GM13977 (cell line): ENCODE results near the gene DNAH9.

Experiments
- DNase-seq: peaks from one replicate; pipeline ENCODE4 v3.0.0; 2012; ENCODE audit warnings: low spot score
- CTCF ChIP-seq: IDR thresholded peaks from 2 replicates; pipeline ENCODE4 v1.5.1; 2012; ENCODE audit warnings: mild to moderate bottlenecking, control low read depth; ENCODE audit not compliant: insufficient read depth; ENCODE audit errors: extremely low read depth, missing control alignments
- in situ Hi-C: fragments of 300-500 bp; cut with MboI; formaldehyde crosslinking; loops from one replicate; pipeline ENCODE4 v1.12.0; 2022; ENCODE audit warnings: low sequenced_read_pairs, low pct_unique_long_range_greater_than_20kb, mixed read lengths, inconsistent platforms; ENCODE audit not compliant: unreplicated experiment

Gene DNAH9

DNA sequence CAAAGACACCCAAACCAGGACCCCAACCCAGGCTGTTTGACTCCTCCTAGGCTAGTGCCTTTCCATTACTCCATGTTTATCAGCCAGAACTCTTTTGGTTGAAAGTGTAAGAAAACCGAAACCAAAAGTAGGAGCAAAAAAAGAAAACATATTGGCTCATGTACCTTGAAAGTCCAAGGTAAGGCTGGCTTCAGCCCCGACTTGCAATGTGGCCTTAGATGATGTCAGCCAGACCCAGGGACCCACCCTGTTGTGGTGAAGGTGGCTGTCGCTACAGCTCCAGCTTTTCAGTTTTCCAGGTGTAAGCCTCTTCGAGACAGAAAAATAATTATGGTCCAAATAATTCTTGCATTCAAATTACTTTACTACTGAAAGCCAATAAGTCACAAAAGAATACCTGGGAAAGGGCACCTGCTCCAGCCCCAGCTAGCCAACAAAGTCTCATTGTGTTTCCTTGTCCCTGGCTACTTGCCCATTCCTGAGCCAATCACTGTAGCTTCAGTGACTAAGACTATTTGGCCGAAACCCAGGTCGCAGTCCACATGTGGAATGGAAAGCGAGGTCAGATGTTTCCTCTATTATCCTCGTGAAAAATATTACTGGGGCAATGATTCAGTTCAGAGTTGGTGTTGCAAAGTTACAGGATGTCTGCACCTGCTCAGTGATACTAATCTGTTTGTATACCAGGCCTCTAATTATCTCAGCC, 20.7 kb downstream of the DNAH9 start:
- no peak for DNase-seq
- TF ChIP-seq CTCF, result no peak
- in situ Hi-C loops, result no loop called here

DNA sequence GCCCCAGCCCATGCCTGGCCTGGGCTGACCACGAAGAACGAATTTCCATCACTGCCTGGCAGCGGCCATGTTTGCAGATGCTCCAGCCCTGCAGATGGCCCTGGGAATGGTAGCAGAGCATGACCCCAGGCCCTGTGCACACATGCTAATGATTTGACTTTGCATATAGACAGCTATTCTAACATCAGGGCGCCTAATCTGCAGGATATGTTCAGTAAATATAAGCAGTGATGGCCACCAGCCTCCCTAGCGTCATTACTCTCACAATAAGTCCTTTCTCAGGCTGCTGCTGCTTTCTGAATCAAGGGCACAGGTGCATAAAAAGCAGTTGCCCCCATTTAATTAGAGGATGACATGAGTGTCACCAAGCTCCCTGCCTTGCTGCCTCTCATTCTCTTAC, 24.2 kb downstream of the DNAH9 start:
- no peak for DNase-seq
- in situ Hi-C loops, result no loop called here
- TF ChIP-seq CTCF, result no peak

DNA sequence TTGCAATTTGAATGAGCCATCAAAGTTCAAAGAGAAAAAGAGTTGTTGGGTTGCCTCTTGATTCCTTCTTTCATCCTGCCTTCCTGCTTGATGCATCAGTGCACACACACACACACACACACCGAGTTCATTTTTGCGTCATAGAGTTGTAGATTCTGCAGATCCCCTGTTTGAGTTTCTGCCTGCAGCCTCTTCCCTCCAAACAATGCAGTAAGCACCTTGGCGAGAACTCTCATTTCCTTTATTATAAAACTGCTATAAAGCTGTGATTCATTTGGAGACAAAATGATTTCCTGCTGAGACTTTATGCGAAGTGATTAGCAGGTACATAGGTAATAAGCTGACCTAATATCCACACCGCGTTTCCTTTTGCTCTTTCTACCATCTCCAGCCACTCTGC, 26.7 kb downstream of the DNAH9 start:
- TF ChIP-seq CTCF, result no peak
- in situ Hi-C loops, result no loop called here
- DNase-seq, result no peak

- in situ Hi-C loops, result no loop called here
- no peak for DNase-seq
- TF ChIP-seq CTCF, result no peak
Observed at GRCh38 chr17:11625878-11626277, 27.6 kb downstream of the DNAH9 start.

- DNase-seq, result no peak
- in situ Hi-C loops, result no loop called here
- TF ChIP-seq CTCF, result no peak
Observed at GRCh38 chr17:11627301-11627940, 29.2 kb downstream of the DNAH9 start.

DNA sequence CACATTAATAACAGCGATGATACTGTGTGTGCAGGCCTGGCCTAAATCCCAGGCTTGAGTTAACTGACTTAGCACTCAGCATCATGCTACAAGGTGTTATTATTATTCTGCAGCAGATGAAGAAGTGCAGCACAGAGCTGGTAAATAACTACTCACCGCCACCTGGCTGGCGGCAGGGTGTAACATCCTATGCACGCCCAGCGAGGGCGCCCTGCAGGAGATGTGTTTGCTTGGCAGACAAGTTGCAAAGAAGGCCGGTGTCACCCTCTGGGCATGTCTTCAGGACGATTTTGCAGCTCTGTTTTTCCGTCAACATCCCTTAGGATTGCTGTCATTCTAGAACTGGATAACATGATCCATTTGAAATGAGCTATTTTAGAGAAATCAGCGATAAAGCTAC, 30.1 kb downstream of the DNAH9 start:
- DNase-seq, result no peak
- in situ Hi-C loops, result no loop called here
- no peak for TF ChIP-seq CTCF

DNA sequence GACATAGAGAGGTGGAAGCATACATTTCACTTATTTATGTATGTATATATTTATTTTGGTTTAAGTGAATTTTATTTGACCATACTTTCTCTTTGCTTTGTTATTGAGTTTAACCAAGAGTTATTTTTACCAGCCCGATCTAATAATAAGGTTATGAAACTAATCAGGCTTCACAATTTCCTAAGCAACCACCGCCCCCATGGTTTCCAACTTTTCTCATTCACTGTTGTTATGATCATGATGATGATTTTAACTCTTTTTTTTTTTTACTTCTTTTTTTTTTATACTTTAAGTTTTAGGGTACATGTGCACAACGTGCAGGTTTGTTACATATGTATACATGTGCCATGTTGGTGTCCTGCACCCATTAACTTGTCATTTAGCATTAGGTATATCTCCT, 30.6 kb downstream of the DNAH9 start:
- no peak for TF ChIP-seq CTCF
- in situ Hi-C loops, result no loop called here
- DNase-seq, result no peak
